BJ (cell line): ENCODE results near the gene EGFLAM. TPM values are rescaled to one million over a fixed set of nuclear protein-coding genes. Genes with fewer than 3 reads are reported as not detected.

ENCODE experiments used
- CTCF ChIA-PET: fragments of 350-600 bp; formaldehyde crosslinking; extraction: SDS; loops from one replicate; lab custom pipeline; 2021; ENCODE audit warnings: antibody characterized with exemption, inconsistent platforms; lab: Yijun Ruan, JAX
- POLR2A ChIA-PET: fragments of 300-600 bp; sonication (Branson Sonifier 250); formaldehyde crosslinking; extraction: SDS; loops from one replicate; lab custom pipeline; 2021; ENCODE audit warnings: antibody characterized with exemption; lab: Charles Lee
- DNase-seq: peaks from one replicate; pipeline ENCODE4 v3.0.0-alpha.2; 2011; ENCODE audit warnings: low read depth
- H3K27me3 ChIP-seq: 2 replicates; pipeline ENCODE4 v1.6.0; 2011; ENCODE audit warnings: low read length; ENCODE audit not compliant: control insufficient read depth, insufficient read depth
- H3K36me3 ChIP-seq: 2 replicates; pipeline ENCODE4 v1.5.1; 2011; ENCODE audit warnings: low read length; ENCODE audit not compliant: control insufficient read depth, insufficient read depth
- H3K4me3 ChIP-seq: 2 replicates; pipeline ENCODE4 v1.5.1; 2011; ENCODE audit warnings: low read depth, mild to moderate bottlenecking, control low read depth, low read length
- CTCF ChIP-seq: IDR thresholded peaks from 2 replicates; pipeline ENCODE4 v1.5.1; 2011; ENCODE audit warnings: low read depth, mild to moderate bottlenecking, control low read depth, inconsistent platforms, low read length, moderate library complexity; ENCODE audit not compliant: insufficient read depth
- polyA plus RNA-seq: library from polyadenylated mRNA; depleted of rRNA; stranded (reverse); fragments of >200 nt; gene quantifications from 2 replicates; pipeline ENCODE4 v1.2.3, GENCODE V29; 2011

Gene EGFLAM
- polyA plus RNA-seq, 1 experiment: 3.9 TPM

DNA sequence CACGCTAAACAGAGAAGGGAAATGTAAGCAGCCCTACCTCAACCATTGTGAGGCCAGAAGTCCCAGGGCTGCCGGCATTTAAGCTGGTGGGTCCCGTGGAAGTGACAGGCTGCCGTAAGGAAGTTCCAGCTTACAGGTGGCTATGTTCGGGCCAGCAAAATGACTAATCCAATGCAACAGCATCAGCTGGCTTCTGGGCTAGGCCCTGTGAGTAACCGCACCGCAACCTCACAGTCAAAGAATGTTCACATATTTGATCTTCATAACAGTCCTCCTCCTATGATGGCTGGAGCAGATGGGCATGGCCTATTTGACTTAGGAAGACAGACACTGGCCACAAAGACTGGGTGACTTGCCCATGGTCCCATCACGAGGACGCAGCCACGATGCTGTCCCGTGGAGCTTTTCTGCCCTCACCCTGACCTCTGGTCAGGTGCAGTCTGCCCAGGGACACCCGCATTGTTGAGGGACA, 209.9 kb downstream of the EGFLAM start:
- Histone ChIP-seq H3K27me3 (no peaks in the 10 kb centered on the region), H3K36me3 (no peaks in the 10 kb centered on the region), H3K4me3 (no peak overlapping the region)
- TF ChIP-seq CTCF: no peak
- DNase-seq: peak; percentile 58
- POLR2A ChIA-PET: interaction anchor here (0.6 kb wide), 1 partner anchor 18 kb away, joined by 4 read pairs; no protein-coding TSS in a partner anchor
- CTCF ChIA-PET: interaction anchor here (0.9 to 3.6 kb wide), 5 partner anchors 10 to 202 kb away, joined by 3 to 19 read pairs (median 5); no protein-coding TSS in a partner anchor

GRCh38 chr5:38468978-38469706, 210.8 kb downstream of the EGFLAM start:
- no peaks in the 10 kb centered on the region for H3K36me3 ChIP-seq
- ChIA-PET POLR2A (no interaction called here), CTCF (interaction anchor here (1.0 to 3.6 kb wide), 2 partner anchors 12 to 27 kb away, joined by 5 to 19 read pairs; no protein-coding TSS in a partner anchor)
- no peak for TF ChIP-seq CTCF
- no peak for DNase-seq
- H3K27me3 ChIP-seq: no peaks in the 10 kb centered on the region
- no peak overlapping the region for H3K4me3 ChIP-seq

- Histone ChIP-seq H3K4me3 (no peak overlapping the region), H3K27me3 (no peaks in the 10 kb centered on the region), H3K36me3 (no peaks in the 10 kb centered on the region)
- no peak for TF ChIP-seq CTCF
- ChIA-PET POLR2A (no interaction called here), CTCF (no interaction called here)
- no peak for DNase-seq
Measured at GRCh38 chr5:38469707-38470267, 211.4 kb downstream of the EGFLAM start.

DNA sequence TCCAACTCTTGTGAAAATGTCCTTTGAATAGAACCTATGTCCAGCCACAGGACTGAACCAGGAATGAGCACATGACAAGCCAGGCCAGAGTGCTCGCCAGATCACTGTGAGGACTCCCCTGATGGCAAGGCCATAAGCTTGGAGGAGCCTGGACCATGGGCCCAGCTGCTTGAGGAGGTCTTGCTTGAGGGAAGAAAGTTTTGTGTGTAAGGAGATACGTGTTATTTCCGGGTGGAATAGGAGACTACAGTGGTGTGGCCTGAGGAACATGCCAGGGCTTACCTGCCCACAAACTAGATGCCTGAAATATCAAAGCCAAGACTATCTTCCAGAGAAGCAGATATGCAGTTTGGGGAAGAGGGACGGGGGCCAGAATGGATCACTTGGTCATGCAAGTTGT, 213.3 kb downstream of the EGFLAM start:
- DNase-seq: no peak
- no peaks in the 10 kb centered on the region for H3K36me3 ChIP-seq
- H3K27me3 ChIP-seq: no peaks in the 10 kb centered on the region
- no peak for TF ChIP-seq CTCF
- H3K4me3 ChIP-seq: no peak overlapping the region
- ChIA-PET CTCF (interaction anchor here (0.5 to 0.8 kb wide), 2 partner anchors 11 to 24 kb away, joined by 4 read pairs; no protein-coding TSS in a partner anchor), POLR2A (no interaction called here)

- Histone ChIP-seq H3K36me3 (no peaks in the 10 kb centered on the region), H3K4me3 (no peak overlapping the region), H3K27me3 (no peaks in the 10 kb centered on the region)
- ChIA-PET POLR2A (no interaction called here), CTCF (interaction anchor here (0.8 kb wide), 1 partner anchor 10 kb away, joined by 4 read pairs; no protein-coding TSS in a partner anchor)
- no peak for DNase-seq
- no peak for TF ChIP-seq CTCF
Measured at GRCh38 chr5:38472541-38472940, 214.2 kb downstream of the EGFLAM start.
